ENCODE measurements around the gene ZSCAN5A.

ZSCAN5A gene

GRCh38 chr19:56332695-56333094 lies 18.1 kb upstream of the ZSCAN5A start:
- Histone ChIP-seq H2BK120ac (ENCODE audit: insufficient read depth, low read length, poor library complexity) (no peak overlapping the region), H2AFZ (ENCODE audit: insufficient read depth, low read length, poor library complexity) (no peak overlapping the region), H4K12ac (ENCODE audit: low read depth, low read length) (no peak overlapping the region), H4K91ac (ENCODE audit: low read depth, low read length) (no peak overlapping the region), H3K27ac (ENCODE audit: low read depth, low read length) (no peak overlapping the region), H3K9me3 (ENCODE audit: insufficient read depth, low read depth, low read length) (peaks cover 3% of the 10 kb centered on the region), H2AK5ac (ENCODE audit: low read length) (no peak overlapping the region), H3K4me2 (ENCODE audit: low read length) (no peak overlapping the region), H2BK5ac (ENCODE audit: low read depth, low read length, poor library complexity) (no peak overlapping the region), H3K23ac (ENCODE audit: low read length) (no peak overlapping the region), H3K4me1 (ENCODE audit: control insufficient read depth in 1 of 2, insufficient read depth in 2 of 2, low read length in 2 of 2) (no peaks in the 10 kb centered on the region), H3K36me3 (ENCODE audit: control insufficient read depth in 1 of 2, insufficient read depth in 2 of 2, low read length in 2 of 2) (no peaks in the 10 kb centered on the region), H3K27me3 (ENCODE audit: insufficient read depth, low read length) (no peaks in the 10 kb centered on the region), H3K4me3 (ENCODE audit: low read depth, low read length) (no peak overlapping the region), H4K8ac (ENCODE audit: low read depth, low read length) (no peak overlapping the region), H2BK12ac (ENCODE audit: low read length) (no peak overlapping the region), H3K79me1 (ENCODE audit: low read length) (no peaks in the 10 kb centered on the region), H3K9ac (ENCODE audit: low read length) (no peak overlapping the region), H3K18ac (ENCODE audit: low read length) (no peak overlapping the region), H3K79me2 (ENCODE audit: control insufficient read depth, insufficient read depth, low read length, poor library complexity) (no peaks in the 10 kb centered on the region), H3K4ac (ENCODE audit: low read depth, low read length) (no peak overlapping the region), H3K14ac (ENCODE audit: low read length) (no peak overlapping the region)
- no peak for DNase-seq

- Histone ChIP-seq H3K4me3 (ENCODE audit: low read depth, low read length) (no peak overlapping the region), H2BK120ac (ENCODE audit: insufficient read depth, low read length, poor library complexity) (no peak overlapping the region), H3K9ac (ENCODE audit: low read length) (no peak overlapping the region), H3K23ac (ENCODE audit: low read length) (no peak overlapping the region), H3K27ac (ENCODE audit: low read depth, low read length) (no peak overlapping the region), H2BK5ac (ENCODE audit: low read depth, low read length, poor library complexity) (no peak overlapping the region), H3K4me2 (ENCODE audit: low read length) (no peak overlapping the region), H2BK12ac (ENCODE audit: low read length) (no peak overlapping the region), H3K36me3 (ENCODE audit: control insufficient read depth in 1 of 2, insufficient read depth in 2 of 2, low read length in 2 of 2) (no peaks in the 10 kb centered on the region), H3K79me1 (ENCODE audit: low read length) (no peaks in the 10 kb centered on the region), H3K14ac (ENCODE audit: low read length) (no peak overlapping the region), H3K4me1 (ENCODE audit: control insufficient read depth in 1 of 2, insufficient read depth in 2 of 2, low read length in 2 of 2) (no peaks in the 10 kb centered on the region), H3K79me2 (ENCODE audit: control insufficient read depth, insufficient read depth, low read length, poor library complexity) (no peaks in the 10 kb centered on the region), H2AK5ac (ENCODE audit: low read length) (no peak overlapping the region), H3K4ac (ENCODE audit: low read depth, low read length) (no peak overlapping the region), H3K9me3 (ENCODE audit: insufficient read depth, low read depth, low read length) (peaks cover 2% of the 10 kb centered on the region), H4K8ac (ENCODE audit: low read depth, low read length) (no peak overlapping the region), H2AFZ (ENCODE audit: insufficient read depth, low read length, poor library complexity) (no peak overlapping the region), H3K18ac (ENCODE audit: low read length) (no peak overlapping the region), H3K27me3 (ENCODE audit: insufficient read depth, low read length) (no peaks in the 10 kb centered on the region), H4K91ac (ENCODE audit: low read depth, low read length) (no peak overlapping the region), H4K12ac (ENCODE audit: low read depth, low read length) (no peak overlapping the region)
- WGBS (ENCODE audit: extremely low coverage, insufficient coverage, insufficient read length): no CpG with 5 or more reads among the region's 1 CpG
- no peak for DNase-seq
These were observed 9.8 kb upstream of the ZSCAN5A start for GRCh38 chr19:56324436-56324835.

- no peak overlapping the region for H2BK5ac ChIP-seq (ENCODE audit: low read depth, low read length, poor library complexity)
- H2BK12ac ChIP-seq (ENCODE audit: low read length): no peak overlapping the region
- H3K4ac ChIP-seq (ENCODE audit: low read depth, low read length): no peak overlapping the region
- no peaks in the 10 kb centered on the region for H3K79me2 ChIP-seq (ENCODE audit: control insufficient read depth, insufficient read depth, low read length, poor library complexity)
- H3K79me1 ChIP-seq (ENCODE audit: low read length): no peaks in the 10 kb centered on the region
- H4K12ac ChIP-seq (ENCODE audit: low read depth, low read length): no peak overlapping the region
- no peak overlapping the region for H2AFZ ChIP-seq (ENCODE audit: insufficient read depth, low read length, poor library complexity)
- peaks cover 2% of the 10 kb centered on the region for H3K9me3 ChIP-seq (ENCODE audit: insufficient read depth, low read depth, low read length)
- no peak overlapping the region for H3K14ac ChIP-seq (ENCODE audit: low read length)
- H3K23ac ChIP-seq (ENCODE audit: low read length): no peak overlapping the region
- no peak overlapping the region for H4K91ac ChIP-seq (ENCODE audit: low read depth, low read length)
- no peak overlapping the region for H3K9ac ChIP-seq (ENCODE audit: low read length)
- no CpG with 5 or more reads among the region's 7 CpGs for WGBS (ENCODE audit: extremely low coverage, insufficient coverage, insufficient read length)
- H3K4me2 ChIP-seq (ENCODE audit: low read length): no peak overlapping the region
- H3K4me3 ChIP-seq (ENCODE audit: low read depth, low read length): no peak overlapping the region
- no peaks in the 10 kb centered on the region for H3K36me3 ChIP-seq (ENCODE audit: control insufficient read depth in 1 of 2, insufficient read depth in 2 of 2, low read length in 2 of 2)
- no peaks in the 10 kb centered on the region for H3K27me3 ChIP-seq (ENCODE audit: insufficient read depth, low read length)
- no peak overlapping the region for H2BK120ac ChIP-seq (ENCODE audit: insufficient read depth, low read length, poor library complexity)
- H4K8ac ChIP-seq (ENCODE audit: low read depth, low read length): no peak overlapping the region
- H2AK5ac ChIP-seq (ENCODE audit: low read length): no peak overlapping the region
- H3K27ac ChIP-seq (ENCODE audit: low read depth, low read length): no peak overlapping the region
- no peak overlapping the region for H3K18ac ChIP-seq (ENCODE audit: low read length)
- H3K4me1 ChIP-seq (ENCODE audit: control insufficient read depth in 1 of 2, insufficient read depth in 2 of 2, low read length in 2 of 2): no peaks in the 10 kb centered on the region
- DNase-seq: no peak
These were observed 7.4 kb upstream of the ZSCAN5A start for GRCh38 chr19:56321989-56322440.

- Histone ChIP-seq H3K4ac (ENCODE audit: low read depth, low read length) (no peak overlapping the region), H3K27ac (ENCODE audit: low read depth, low read length) (no peak overlapping the region), H4K91ac (ENCODE audit: low read depth, low read length) (no peak overlapping the region), H2AK5ac (ENCODE audit: low read length) (no peak overlapping the region), H3K4me1 (ENCODE audit: control insufficient read depth in 1 of 2, insufficient read depth in 2 of 2, low read length in 2 of 2) (no peaks in the 10 kb centered on the region), H3K9me3 (ENCODE audit: insufficient read depth, low read depth, low read length) (peaks cover under 1% of the 10 kb centered on the region), H3K14ac (ENCODE audit: low read length) (no peak overlapping the region), H3K23ac (ENCODE audit: low read length) (no peak overlapping the region), H3K79me1 (ENCODE audit: low read length) (no peaks in the 10 kb centered on the region), H2BK120ac (ENCODE audit: insufficient read depth, low read length, poor library complexity) (no peak overlapping the region), H4K8ac (ENCODE audit: low read depth, low read length) (no peak overlapping the region), H2BK12ac (ENCODE audit: low read length) (no peak overlapping the region), H3K4me2 (ENCODE audit: low read length) (no peak overlapping the region), H2AFZ (ENCODE audit: insufficient read depth, low read length, poor library complexity) (no peak overlapping the region), H3K9ac (ENCODE audit: low read length) (no peak overlapping the region), H3K4me3 (ENCODE audit: low read depth, low read length) (peak overlapping the region; percentile 2), H2BK5ac (ENCODE audit: low read depth, low read length, poor library complexity) (no peak overlapping the region), H4K12ac (ENCODE audit: low read depth, low read length) (no peak overlapping the region), H3K27me3 (ENCODE audit: insufficient read depth, low read length) (no peaks in the 10 kb centered on the region), H3K79me2 (ENCODE audit: control insufficient read depth, insufficient read depth, low read length, poor library complexity) (no peaks in the 10 kb centered on the region), H3K36me3 (ENCODE audit: control insufficient read depth in 1 of 2, insufficient read depth in 2 of 2, low read length in 2 of 2) (no peaks in the 10 kb centered on the region), H3K18ac (ENCODE audit: low read length) (no peak overlapping the region)
- WGBS (ENCODE audit: extremely low coverage, insufficient coverage, insufficient read length): no CpG with 5 or more reads among the region's 8 CpGs
- DNase-seq: no peak
These were observed 6.8 kb upstream of the ZSCAN5A start for GRCh38 chr19:56321254-56321988.
